COR-L47 (cell line): ENCODE results near the gene PLEKHH2.
"Not testable (repeated sequence)": the region's sequence is repeated elsewhere in the genome, so short reads cannot be mapped to it uniquely, and the experiment has no call there.

Experiments
- DNase-seq: peaks from one replicate; lab custom pipeline; 2025; lab: John Stamatoyannopoulos, UW

Gene PLEKHH2

GRCh38 chr2:43636621-43637020 is 439 bp upstream of the PLEKHH2 start:
- DNase-seq, result no peak

DNA sequence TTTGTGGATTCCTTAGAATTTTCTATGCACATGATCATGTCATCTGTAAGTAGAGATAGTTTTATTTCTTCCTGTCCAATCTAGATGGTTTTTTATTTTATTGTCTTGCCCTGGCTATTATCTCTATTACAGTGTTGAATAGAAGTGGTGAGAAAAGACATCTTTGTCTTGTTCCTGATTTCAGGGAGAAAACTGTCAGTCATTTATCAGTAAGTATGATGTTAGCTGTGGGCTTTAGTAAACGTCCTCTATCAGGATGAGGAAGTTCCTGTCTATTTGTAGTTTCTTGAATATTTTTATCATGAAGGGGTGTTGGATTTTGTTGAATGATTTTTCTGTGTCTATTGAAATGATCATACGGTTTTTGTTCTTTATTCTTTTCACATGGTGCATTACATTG is 5.3 kb downstream of the PLEKHH2 start:
- no peak for DNase-seq

DNA sequence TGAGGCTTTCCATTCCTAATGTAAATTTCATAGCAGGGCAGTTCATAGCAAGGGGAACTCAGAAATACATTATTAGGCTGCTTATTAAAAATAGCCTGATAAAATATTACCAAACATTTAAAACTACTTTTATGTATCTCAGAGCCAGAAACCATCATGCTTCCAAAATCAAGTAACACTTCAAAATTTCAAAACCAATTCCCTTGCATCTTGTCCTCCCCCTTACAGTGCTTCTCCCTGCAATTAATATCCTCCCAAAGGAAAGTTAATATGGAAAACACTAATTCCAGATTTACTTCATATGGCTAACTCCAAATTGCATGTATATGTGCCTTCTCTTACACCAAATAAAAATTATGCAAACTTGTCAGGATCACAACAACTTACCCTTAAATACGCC is 6.6 kb downstream of the PLEKHH2 start:
- DNase-seq, result no peak

DNA sequence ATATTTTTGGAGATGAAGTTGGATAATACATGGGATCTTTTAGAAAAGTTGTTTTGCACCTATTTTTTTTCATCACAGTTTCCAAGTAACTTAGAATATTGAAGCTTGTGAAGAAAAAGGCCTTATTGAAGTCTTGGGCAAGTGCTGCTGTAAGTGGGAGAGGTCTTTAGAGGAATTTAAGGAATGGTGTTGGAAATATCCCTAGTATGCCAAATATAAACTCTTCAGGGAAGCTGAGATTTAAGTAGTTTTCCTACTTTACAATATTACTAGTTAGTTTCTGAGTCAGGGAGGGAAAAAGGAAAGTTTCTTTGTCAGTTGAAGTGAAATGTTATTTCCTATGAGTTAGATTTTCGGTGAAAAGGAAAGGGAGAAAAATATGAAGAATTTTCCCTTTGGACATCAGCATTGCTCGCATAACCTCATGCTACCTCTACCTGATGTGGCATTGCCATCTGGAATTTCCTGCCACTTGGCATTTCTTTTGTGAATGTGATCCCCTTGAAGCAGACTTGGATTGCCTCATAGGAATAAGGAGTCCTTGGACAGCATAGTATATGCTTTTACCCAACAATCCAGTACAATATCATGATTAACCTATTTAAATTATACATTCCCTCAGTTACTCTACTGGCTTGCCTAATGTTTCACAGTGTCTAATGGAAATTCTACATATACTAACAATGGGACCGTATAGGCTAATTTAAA is 12.1 kb downstream of the PLEKHH2 start:
- no peak for DNase-seq

DNA sequence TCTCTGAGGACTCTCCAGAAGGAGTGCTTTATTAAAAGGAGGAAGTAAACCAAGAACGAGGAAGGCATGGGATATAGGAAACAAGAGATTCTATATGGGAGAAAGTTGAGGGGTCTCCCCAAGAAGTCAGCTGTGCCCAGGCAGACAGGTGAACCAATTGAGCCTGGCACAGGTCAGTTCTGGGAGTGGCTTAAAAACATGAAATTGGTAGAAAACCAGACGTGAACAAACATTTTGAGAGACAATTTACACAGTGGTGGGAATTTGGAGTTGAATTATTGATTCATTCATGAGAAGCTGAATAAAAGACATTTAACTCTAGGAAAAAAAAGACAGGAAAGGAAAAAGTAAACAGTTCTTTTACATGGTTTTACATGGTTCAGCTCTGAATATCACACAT is 16.4 kb downstream of the PLEKHH2 start:
- DNase-seq, result no peak

DNA sequence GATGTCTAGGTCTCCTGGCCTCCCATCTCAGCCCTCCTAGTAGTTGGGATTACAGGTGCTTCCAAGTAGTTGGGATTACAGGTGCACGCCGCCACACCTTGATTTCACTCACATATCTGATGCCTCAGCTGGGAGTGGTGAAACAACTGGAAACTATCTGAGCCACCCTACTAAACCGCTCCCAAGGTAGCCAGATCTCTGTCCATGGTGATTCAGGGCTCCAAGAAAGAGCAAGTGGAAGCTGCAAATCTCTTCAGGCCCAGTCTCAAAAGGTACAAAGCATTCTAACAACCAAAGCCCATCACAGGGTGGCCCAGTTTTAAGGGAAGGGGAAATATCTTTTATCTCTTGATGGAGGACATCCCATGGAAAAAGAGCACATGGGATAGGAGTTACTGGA is 20.2 kb downstream of the PLEKHH2 start:
- no peak for DNase-seq

DNA sequence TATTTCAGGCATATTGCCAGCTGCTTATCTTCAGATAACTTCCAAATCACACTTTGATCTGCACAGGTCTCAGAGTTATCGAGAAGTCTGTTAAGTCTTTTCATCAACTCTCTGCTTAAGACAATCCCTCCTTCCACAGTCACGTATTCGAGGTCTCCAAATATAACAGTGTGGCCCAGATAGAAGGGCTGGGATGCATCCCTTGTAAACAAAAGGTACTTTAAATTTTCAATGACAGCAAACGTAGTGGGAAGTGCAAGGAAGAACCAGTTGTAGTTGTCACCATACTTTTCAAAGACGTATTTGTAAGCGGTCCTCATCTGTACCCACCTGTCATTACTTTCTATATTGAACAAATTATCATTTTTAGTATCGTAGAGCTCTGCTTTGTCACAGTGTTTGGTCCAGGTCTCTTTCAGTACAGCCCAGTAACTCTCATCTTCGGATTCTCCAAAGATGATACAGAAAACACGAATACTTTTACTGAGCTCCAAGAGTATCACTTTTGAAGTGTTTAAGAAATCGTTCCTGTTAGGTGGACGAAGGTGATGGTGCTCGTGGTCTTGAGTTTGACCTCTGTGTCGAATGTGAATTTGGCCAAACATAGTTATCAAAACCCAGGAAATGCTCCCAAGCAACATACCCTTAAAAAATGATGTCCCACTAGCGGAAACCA is 38.7 kb downstream of the PLEKHH2 start:
- no peak for DNase-seq

- no peak for DNase-seq
Measured at GRCh38 chr2:43676322-43677050, 39.4 kb downstream of the PLEKHH2 start, which contains the start of gene C1GALT1C1L. Gene C1GALT1C1L (minus strand): TSS chr2:43676429. CDS start chr2:43676322, 107 bp downstream.

GRCh38 chr2:43677783-43678182 is 40.7 kb downstream of the PLEKHH2 start:
- not testable (repeated sequence) for DNase-seq

DNA sequence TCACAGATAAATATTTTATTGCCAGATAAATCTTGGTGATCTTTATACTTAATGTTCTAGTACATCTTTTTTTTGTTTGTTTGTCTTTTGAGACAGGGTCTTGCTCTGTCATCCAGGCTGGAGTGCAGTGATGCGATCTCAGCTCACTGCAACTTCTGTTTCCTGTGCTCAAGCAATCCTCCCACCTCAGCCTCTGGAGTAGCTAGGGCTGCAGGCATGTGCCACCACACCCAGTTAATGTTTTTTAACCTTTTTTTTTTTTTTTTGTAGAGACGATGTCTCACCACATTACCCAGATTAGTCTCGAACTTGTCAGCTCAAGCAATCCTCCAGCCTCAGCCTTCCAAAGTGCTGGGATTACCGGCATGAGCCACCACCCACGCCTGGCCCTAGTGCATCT is 48.3 kb downstream of the PLEKHH2 start:
- no peak for DNase-seq

- DNase-seq, result no peak
Measured at GRCh38 chr2:43689999-43690398, 52.9 kb downstream of the PLEKHH2 start.

- no peak for DNase-seq
Measured at GRCh38 chr2:43692428-43692994, 55.5 kb downstream of the PLEKHH2 start.

DNA sequence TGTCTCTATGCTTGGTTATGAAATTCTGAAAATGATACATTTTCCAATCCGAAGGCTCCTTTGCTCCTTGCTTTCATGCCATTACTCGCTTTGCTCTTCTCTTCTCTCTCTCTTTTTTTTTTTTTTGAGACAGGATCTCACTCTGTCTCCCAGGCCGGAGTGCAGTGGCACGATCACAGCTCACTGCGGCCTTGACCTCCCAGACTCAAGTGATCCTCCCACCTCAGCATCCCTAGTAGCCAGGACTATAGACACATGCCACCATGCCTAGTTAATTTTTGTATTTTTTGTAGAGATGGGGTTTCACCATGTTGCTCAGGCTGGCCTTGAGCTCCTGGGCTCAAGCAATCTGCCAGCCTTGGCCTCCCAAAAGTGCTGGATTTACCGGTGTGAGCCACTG is 61.1 kb downstream of the PLEKHH2 start:
- not testable (repeated sequence) for DNase-seq

DNA sequence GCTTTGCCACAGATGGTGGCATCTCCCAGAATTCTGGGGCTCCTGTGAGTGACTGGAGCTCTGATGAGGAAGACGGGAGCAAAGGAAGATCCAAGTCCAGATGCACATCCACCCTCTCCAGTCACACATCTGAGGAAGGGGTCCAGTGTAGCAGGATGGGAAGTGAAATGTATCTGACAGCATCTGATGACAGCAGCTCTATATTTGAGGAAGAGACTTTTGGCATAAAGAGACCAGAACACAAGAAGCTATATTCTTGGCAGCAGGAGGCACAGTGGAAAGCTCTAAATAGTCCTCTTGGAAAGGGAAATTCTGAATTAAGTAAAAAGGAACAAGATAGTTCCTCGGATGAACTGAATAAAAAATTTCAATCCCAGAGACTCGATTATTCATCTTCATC is 62.7 kb downstream of the PLEKHH2 start:
- DNase-seq, result no peak

- DNase-seq, result no peak
Measured at GRCh38 chr2:43701111-43701510, 64.1 kb downstream of the PLEKHH2 start.

DNA sequence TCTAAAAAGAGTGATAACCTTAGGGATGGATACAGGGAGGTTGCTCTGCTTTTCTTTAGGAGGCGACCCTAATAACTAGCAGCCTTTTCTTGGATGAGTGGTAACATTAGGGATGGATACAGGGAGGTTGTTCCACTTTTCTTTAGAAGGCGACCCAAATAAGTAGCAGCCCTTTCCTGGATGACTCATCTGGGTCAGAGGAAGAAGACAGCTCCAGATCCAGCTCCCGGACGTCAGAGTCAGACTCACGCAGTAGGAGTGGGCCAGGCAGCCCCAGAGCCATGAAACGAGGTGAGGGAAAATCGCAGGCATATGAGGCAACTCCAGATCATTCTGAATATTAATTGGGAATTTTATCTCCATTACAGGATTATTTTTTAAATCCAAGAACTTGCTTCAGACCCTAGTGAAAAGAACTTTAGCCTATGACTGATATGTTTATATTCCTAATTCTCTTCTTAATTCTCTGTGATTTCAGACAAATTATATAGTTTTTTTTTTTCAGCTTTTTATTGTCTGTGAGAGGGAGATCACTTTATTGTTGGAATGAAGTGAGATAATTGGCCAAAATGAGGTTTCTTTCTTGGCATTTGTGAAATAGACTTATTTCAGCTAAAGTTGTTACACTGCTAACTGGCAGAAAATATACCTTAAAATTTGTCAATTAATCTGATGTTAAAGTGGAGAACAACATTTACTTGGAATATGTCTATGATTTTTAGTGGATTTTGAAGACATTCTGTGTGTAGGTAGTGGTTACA is 70.4 kb downstream of the PLEKHH2 start:
- DNase-seq, result no peak

GRCh38 chr2:43708178-43708577 is 71.1 kb downstream of the PLEKHH2 start:
- DNase-seq, result no peak

- DNase-seq, result no peak
Measured at GRCh38 chr2:43708891-43709290, 71.8 kb downstream of the PLEKHH2 start.

DNA sequence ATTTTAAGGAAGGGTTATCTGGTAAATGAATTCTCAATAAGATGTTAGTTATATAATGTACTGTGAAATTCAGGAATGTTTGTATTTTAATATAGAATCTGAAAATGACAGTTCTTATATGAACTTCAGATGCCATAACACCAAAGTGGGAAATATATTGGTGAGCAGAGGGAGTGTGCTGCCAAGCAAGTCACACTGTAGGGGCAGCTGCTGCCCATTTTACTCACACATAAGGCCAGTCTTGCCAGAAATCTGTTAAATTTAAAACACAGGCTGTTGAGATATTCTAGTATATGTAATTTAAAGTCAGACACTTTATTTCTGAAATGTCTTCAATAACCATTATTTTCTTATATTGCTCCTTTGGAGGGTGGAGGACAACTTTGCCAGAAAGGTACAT is 73.8 kb downstream of the PLEKHH2 start:
- DNase-seq, result no peak

GRCh38 chr2:43714164-43714563 is 77.1 kb downstream of the PLEKHH2 start:
- no peak for DNase-seq

DNA sequence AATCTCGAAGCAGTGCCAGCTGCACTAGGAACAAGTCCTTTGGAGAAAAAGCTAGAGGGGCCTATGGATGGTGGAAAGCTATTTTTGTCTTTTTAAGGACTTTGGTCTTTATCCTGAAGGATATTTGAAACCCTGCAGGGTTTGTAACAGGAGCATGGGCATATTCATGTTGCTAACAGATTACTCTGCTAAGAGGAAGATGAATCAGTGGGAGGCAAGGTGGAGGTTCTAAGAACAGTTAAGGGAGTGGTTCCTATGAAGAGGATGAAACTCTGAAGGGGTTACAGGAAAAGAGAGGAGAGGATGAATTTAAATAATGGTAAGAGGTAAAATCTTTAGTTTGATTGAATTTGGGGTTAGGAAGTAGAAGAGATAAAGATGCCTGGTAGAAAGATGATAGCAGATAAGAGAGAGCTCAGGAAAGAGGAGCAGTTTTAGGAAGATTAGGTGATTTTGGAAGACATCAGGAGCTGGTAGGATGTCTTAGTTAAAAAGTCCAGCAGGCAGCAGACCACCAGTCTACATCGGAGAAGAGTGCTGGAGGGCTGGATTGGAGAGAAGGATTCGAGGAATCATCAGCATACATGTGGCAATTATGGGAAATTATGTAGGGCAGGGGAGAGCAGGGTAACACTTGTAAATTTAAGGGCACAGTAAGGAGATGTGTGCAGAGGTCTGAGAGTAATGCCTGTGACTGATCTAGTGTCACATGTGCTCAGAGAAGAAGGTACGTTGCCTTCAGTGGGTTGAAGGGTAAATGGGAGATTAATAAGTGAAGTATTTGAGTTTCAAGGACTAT is 78.4 kb downstream of the PLEKHH2 start:
- no peak for DNase-seq
